GM21390 (cell line): Measurements from ENCODE around the gene ABCA2.

Experiments used
- ATAC-seq: cut with Tn5 transposase; IDR thresholded peaks from one replicate; pipeline ENCODE4 v1.9.1; 2021; ENCODE audit not compliant: unreplicated experiment

Gene ABCA2

GRCh38 chr9:136981588-136982231, 46.3 kb downstream of the ABCA2 start:
- ATAC-seq = no peak

GRCh38 chr9:136980669-136981478, 47.2 kb downstream of the ABCA2 start:
- ATAC-seq = no peak

GRCh38 chr9:136979769-136980587, 48.1 kb downstream of the ABCA2 start:
- no peak for ATAC-seq

- no peak for ATAC-seq
Measured at GRCh38 chr9:136978865-136979544, 49.0 kb downstream of the ABCA2 start.

GRCh38 chr9:136978073-136978864, 49.8 kb downstream of the ABCA2 start:
- no peak for ATAC-seq

GRCh38 chr9:136977649-136978072, 50.4 kb downstream of the ABCA2 start:
- no peak for ATAC-seq

- no peak for ATAC-seq
Measured at GRCh38 chr9:136977223-136977622, 50.8 kb downstream of the ABCA2 start, which contains the start of gene PTGDS. PTGDS (plus strand) TSS chr9:136977504; CDS start chr9:136977579, 75 bp downstream.

GRCh38 chr9:136975644-136976043, 52.4 kb downstream of the ABCA2 start:
- ATAC-seq = no peak

- no peak for ATAC-seq
Measured at GRCh38 chr9:136974817-136975535, 53.1 kb downstream of the ABCA2 start.

- no peak for ATAC-seq
Measured at GRCh38 chr9:136973618-136974617, 54.1 kb downstream of the ABCA2 start.

- no peak for ATAC-seq
Measured at GRCh38 chr9:136972743-136973142, 55.3 kb downstream of the ABCA2 start.

- ATAC-seq = no peak
Measured at GRCh38 chr9:136972335-136972734, 55.7 kb downstream of the ABCA2 start.

GRCh38 chr9:136971746-136972145, 56.3 kb downstream of the ABCA2 start:
- ATAC-seq = no peak

- no peak for ATAC-seq
Measured at GRCh38 chr9:136970361-136970760, 57.7 kb downstream of the ABCA2 start.

- ATAC-seq = no peak
Measured at GRCh38 chr9:136969774-136970173, 58.3 kb downstream of the ABCA2 start.

- ATAC-seq = no peak
Measured at GRCh38 chr9:136969150-136969549, 58.9 kb downstream of the ABCA2 start.

GRCh38 chr9:136968333-136969127, 59.5 kb downstream of the ABCA2 start:
- ATAC-seq = no peak
